GM21786 (cell line): ENCODE measurements around the gene PPIL6.

ENCODE experiments used
- ATAC-seq: cut with Tn5 transposase; IDR thresholded peaks from one replicate; pipeline ENCODE4 v1.9.1; 2021; ENCODE audit not compliant: unreplicated experiment

The PPIL6 gene

GRCh38 chr6:109449795-109450673 is 9.6 kb upstream of the PPIL6 start:
- ATAC-seq = no peak

GRCh38 chr6:109449064-109449794 is 8.8 kb upstream of the PPIL6 start:
- ATAC-seq = no peak

- no peak for ATAC-seq
Measured at GRCh38 chr6:109448615-109449014, 8.2 kb upstream of the PPIL6 start.

GRCh38 chr6:109447878-109448555 is 7.6 kb upstream of the PPIL6 start:
- no peak for ATAC-seq

GRCh38 chr6:109447087-109447486 is 6.7 kb upstream of the PPIL6 start:
- no peak for ATAC-seq

GRCh38 chr6:109446541-109446940 is 6.1 kb upstream of the PPIL6 start:
- ATAC-seq = no peak

- ATAC-seq = no peak
Measured at GRCh38 chr6:109446072-109446471, 5.6 kb upstream of the PPIL6 start.

GRCh38 chr6:109445382-109445781 is 5.0 kb upstream of the PPIL6 start:
- ATAC-seq = no peak

GRCh38 chr6:109443425-109443950 is 3.1 kb upstream of the PPIL6 start:
- no peak for ATAC-seq

GRCh38 chr6:109442393-109442924 is 2.0 kb upstream of the PPIL6 start:
- ATAC-seq = no peak

- peak; percentile 22 for ATAC-seq
Measured at GRCh38 chr6:109441069-109441816, 815 bp upstream of the PPIL6 start.

- ATAC-seq = no peak
Measured at GRCh38 chr6:109436041-109436440, 4.4 kb downstream of the PPIL6 start.

- no peak for ATAC-seq
Measured at GRCh38 chr6:109434456-109434855, 6.0 kb downstream of the PPIL6 start.

- ATAC-seq = no peak
Measured at GRCh38 chr6:109429496-109429895, 10.9 kb downstream of the PPIL6 start.

GRCh38 chr6:109428889-109429477 is 11.4 kb downstream of the PPIL6 start:
- no peak for ATAC-seq

GRCh38 chr6:109424946-109425345 is 15.5 kb downstream of the PPIL6 start:
- ATAC-seq = no peak

GRCh38 chr6:109421184-109421583 is 19.2 kb downstream of the PPIL6 start:
- ATAC-seq = no peak

GRCh38 chr6:109420751-109421150 is 19.7 kb downstream of the PPIL6 start:
- no peak for ATAC-seq

GRCh38 chr6:109417646-109418045 is 22.8 kb downstream of the PPIL6 start:
- ATAC-seq = no peak

GRCh38 chr6:109411034-109411433 is 29.4 kb downstream of the PPIL6 start:
- no peak for ATAC-seq
